ENCODE measurements around the gene TRPM6. TPM values are rescaled to one million over a fixed set of nuclear protein-coding genes. Genes with fewer than 3 reads are reported as not detected.

TRPM6 gene
- total and polyA plus RNA-seq, 12 donors, result 0.10 to 0.60 (median 0.21) TPM

GRCh38 chr9:74696520-74696919 lies 191.2 kb downstream of the TRPM6 start:
- peaks cover 0 to 12% (median 0%) of the 10 kb centered on the region in 7 donors for H3K27me3 ChIP-seq
- no peak overlapping the region for H3K4me3 ChIP-seq
- intact Hi-C loops (cut with DNase I), result no loop called here
- ATAC-seq (no peak), DNase-seq (no peak)
- H3K4me1 ChIP-seq, result no peaks in the 10 kb centered on the region
- no peaks in the 10 kb centered on the region for H3K36me3 ChIP-seq
- no peaks in the 10 kb centered on the region for H3K9me3 ChIP-seq
- no peak for TF ChIP-seq CTCF (IDR thresholded peaks at IDR 0.05)
- 79 to 84% methylated on average over 1 of the region's 1 CpG for WGBS, 2 donors
- H3K27ac ChIP-seq, result no peak overlapping the region

DNA sequence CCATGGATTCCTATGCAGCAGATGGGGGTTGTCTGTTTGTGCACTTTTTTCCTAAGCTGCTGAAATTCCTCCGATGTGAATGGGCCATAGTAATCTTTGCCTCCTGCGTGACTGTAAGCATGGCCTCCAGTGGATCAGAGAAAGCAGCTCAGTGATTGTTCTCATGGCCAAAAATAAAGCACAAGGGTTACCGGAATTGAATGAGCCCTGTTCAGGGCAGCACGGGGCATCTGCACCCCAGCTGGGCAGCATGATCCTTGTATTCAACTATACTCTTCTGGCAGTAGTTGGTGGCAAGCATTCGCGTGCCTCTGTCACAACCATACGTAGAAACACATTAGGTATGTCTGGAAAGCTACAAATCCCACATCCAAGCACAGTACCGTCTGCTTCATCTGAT lies 196.7 kb downstream of the TRPM6 start:
- DNase-seq (no peak), ATAC-seq (no peak)
- intact Hi-C loops (cut with DNase I), result no loop called here
- no peaks in the 10 kb centered on the region for H3K27me3 ChIP-seq
- WGBS, 2 donors, result 78 to 83% methylated on average over 8 of the region's 8 CpGs
- no peak overlapping the region for H3K4me3 ChIP-seq
- H3K36me3 ChIP-seq, result no peaks in the 10 kb centered on the region
- TF ChIP-seq CTCF (IDR thresholded peaks at IDR 0.05), result no peak
- no peak overlapping the region for H3K27ac ChIP-seq
- no peaks in the 10 kb centered on the region for H3K9me3 ChIP-seq
- H3K4me1 ChIP-seq, result no peaks in the 10 kb centered on the region

DNA sequence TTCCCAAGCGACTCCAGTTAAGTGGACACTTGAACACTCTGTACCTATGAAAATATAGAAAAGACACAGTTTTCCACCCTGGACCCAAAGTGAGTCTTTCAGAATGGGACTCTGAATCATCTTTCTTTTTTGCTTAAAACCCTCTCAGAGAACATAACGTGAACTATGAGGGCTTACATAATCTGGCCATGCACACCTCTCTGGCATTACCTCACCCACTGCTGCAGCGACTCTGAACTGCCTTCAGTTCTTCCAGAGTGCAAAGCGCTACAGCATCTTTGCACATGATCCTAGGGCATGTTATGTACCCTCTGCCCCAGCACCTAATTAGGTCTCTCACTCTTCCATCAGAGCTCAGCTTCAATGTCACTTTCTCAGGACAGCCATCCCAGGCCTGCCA lies 204.4 kb downstream of the TRPM6 start:
- Histone ChIP-seq H3K9me3 (no peaks in the 10 kb centered on the region), H3K27me3 (peaks cover 0 to 3% (median 0%) of the 10 kb centered on the region in 7 donors), H3K27ac (no peak overlapping the region), H3K4me1 (no peaks in the 10 kb centered on the region), H3K4me3 (no peak overlapping the region), H3K36me3 (no peaks in the 10 kb centered on the region)
- intact Hi-C loops (cut with DNase I), result no loop called here
- TF ChIP-seq CTCF (IDR thresholded peaks at IDR 0.05), result no peak
- 87% methylated on average over 4 of the region's 4 CpGs for WGBS, 2 donors
- no peak for DNase-seq
- ATAC-seq, result no peak

- DNase-seq (no peak), ATAC-seq (no peak)
- no peaks in the 10 kb centered on the region for H3K9me3 ChIP-seq
- H3K27me3 ChIP-seq, result peaks cover 0 to 3% (median 0%) of the 10 kb centered on the region in 7 donors
- no peak overlapping the region for H3K4me3 ChIP-seq
- H3K36me3 ChIP-seq, result no peaks in the 10 kb centered on the region
- TF ChIP-seq CTCF (IDR thresholded peaks at IDR 0.05), result no peak
- intact Hi-C loops (cut with DNase I), result no loop called here
- H3K27ac ChIP-seq, result no peak overlapping the region
- H3K4me1 ChIP-seq, result no peaks in the 10 kb centered on the region
- 7 to 8% methylated on average over 3 of the region's 3 CpGs for WGBS, 2 donors
Observed at GRCh38 chr9:74681906-74682305, 205.8 kb downstream of the TRPM6 start.

DNA sequence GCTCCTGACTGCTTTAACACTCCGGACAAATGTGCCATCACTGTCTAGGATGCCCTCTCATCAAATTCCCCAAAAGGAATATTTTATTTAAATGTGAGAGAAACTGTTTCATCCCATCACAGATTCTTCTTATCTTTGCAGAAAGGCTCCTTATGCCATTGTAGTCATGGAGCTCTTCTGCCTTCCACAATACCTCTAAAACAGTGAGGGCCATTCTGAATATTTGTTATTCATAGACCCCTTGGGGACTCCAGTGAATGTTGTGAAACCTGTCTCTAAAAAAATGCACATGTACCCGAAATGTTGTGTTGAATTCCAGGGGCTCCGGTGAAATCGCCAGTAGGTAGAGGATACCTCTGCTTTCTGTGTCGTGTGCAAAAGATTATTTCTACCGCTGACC lies 213.6 kb downstream of the TRPM6 start:
- intact Hi-C loops (cut with DNase I), result no loop called here
- no peak for ATAC-seq
- H3K27ac ChIP-seq, result no peak overlapping the region
- no peak for TF ChIP-seq CTCF (IDR thresholded peaks at IDR 0.05)
- DNase-seq, result no peak
- no peaks in the 10 kb centered on the region for H3K36me3 ChIP-seq
- no peaks in the 10 kb centered on the region for H3K27me3 ChIP-seq
- 79% methylated on average over 6 of the region's 6 CpGs for WGBS, 2 donors
- H3K9me3 ChIP-seq, result no peaks in the 10 kb centered on the region
- H3K4me1 ChIP-seq, result no peaks in the 10 kb centered on the region
- H3K4me3 ChIP-seq, result no peak overlapping the region
